ENCODE measurements around the gene ENTR1.

Gene ENTR1

DNA sequence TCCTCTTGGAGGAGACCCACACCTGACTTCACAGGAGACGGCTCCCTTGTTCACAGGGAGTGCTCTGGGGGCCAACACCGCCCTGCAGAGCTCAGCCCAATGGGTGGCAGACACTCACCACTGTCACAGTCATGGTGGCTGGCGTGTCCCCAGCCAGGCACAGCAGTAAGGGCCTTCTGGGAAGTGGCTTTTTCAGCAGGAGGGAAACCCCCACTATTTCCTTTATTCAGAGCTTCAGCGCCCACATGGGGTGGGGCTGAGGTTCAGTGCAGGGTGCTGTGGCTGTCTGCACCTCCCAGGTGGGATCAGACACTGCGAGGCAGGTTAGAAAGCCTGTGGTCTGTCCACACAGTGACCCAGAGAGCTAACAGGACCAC is 6.9 kb downstream of the ENTR1 start:
- no peak overlapping the region for H3K4me3 ChIP-seq (ENCODE audit: low read depth, low read length)
- no peak for DNase-seq (ENCODE audit: low read depth)
- TF ChIP-seq, protein P1, sequence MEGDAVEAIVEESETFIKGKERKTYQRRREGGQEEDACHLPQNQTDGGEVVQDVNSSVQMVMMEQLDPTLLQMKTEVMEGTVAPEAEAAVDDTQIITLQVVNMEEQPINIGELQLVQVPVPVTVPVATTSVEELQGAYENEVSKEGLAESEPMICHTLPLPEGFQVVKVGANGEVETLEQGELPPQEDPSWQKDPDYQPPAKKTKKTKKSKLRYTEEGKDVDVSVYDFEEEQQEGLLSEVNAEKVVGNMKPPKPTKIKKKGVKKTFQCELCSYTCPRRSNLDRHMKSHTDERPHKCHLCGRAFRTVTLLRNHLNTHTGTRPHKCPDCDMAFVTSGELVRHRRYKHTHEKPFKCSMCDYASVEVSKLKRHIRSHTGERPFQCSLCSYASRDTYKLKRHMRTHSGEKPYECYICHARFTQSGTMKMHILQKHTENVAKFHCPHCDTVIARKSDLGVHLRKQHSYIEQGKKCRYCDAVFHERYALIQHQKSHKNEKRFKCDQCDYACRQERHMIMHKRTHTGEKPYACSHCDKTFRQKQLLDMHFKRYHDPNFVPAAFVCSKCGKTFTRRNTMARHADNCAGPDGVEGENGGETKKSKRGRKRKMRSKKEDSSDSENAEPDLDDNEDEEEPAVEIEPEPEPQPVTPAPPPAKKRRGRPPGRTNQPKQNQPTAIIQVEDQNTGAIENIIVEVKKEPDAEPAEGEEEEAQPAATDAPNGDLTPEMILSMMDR (IDR thresholded peaks at IDR 0.05; ENCODE audit: control insufficient read depth, extremely low read depth, insufficient read depth) = no peak

DNA sequence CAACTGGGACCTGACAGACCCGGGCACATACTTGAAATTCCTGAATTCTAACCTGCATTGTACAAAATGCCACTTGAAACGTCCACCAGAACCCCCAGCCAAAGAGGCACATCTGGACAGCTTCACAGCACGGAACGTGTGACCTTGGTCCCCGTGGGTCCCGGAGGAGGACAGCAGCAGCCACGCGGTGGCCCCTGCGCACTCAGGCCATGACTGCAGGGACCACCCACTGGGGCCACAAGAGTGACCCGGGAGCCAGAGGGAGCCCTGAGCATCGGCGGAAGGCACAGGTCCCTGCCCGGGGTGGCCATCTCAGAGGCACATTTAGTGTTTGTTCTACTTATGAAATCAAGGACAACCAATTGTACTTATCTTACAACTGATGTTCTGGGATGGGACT is 8.3 kb downstream of the ENTR1 start:
- DNase-seq (ENCODE audit: low read depth) = no peak

DNA sequence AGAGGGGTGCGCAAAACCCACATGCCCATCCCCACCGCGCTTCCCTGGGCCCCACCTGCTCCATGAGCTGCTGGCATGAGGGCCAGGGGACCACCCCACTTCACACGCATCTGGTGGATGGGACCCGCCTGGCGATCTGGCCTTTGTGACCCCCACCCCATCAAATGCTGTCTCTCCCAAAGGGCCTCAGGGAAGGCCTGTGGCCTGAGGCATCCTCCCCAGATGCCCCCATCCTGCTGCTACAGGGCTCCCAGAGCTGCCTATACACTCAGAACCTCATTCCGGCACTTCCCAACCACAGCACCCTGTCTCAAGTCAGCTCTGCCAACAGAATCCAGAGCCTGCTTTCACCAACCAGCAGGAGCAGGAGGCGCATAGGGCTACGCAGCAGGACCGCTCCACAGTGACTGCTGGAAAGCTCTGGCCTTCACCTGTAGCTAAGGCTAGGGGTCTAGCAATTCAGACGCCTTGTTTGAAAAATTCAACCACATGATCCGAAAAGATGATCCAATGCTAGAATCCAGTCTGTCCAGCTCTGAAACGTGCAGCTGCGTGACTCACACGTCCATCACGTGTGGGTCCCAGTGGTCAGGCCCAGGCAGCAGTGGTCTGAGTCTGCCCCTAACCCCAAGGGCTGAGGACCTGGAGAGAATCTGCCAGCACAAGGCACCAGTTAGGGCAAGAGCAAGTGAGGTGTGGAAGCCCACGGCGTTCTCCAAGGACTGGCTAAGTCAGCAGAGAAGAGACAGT is 9.1 kb downstream of the ENTR1 start:
- no peak for DNase-seq (ENCODE audit: low read depth)
- TF ChIP-seq, protein P1 (IDR thresholded peaks at IDR 0.05; ENCODE audit: control insufficient read depth, extremely low read depth, insufficient read depth) = no peak

More for the DNA sequence above, 8.3 kb downstream of the ENTR1 start:
- TF ChIP-seq, protein P1 (IDR thresholded peaks at IDR 0.05; ENCODE audit: control insufficient read depth, extremely low read depth, insufficient read depth) = no peak
- no peak overlapping the region for H3K4me3 ChIP-seq (ENCODE audit: low read depth, low read length)

DNA sequence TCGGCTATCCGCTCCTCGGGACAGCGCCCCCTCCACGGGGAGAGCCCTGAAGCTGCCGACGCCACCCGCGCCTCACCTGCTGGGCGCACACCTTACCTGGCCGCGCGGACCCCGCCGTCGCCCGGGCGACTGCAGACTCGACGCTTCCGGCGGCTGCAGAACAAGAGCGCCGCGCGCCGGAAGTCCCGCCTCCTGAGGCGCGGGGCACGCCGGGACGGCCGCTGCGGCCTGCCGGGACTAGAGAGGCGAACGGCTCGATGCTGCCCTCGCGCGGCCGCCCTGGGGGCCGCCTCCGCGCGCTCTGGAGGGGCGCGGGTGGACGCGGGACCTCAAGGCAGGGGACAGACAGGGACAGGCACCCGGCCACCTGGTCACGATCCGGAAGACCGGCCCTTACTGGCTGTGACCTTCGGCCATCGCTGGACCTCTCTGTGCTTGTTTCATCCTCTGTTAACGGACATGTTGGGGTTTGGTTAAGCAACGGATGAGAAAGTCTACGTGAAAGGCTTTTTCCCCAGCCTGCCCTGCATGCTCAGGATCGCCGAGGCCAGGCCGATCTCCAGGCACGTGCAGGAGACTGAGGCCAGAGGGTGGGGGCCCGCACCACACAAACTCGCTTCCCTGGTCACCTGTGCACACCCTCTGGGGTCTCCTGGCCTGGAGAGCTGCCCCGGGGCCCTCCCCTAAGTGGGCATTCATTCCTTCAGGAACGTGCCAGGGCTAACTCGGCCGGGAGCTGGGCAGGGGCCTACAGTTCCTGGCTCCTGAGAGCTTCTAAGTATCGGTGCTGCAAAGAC is 10.2 kb downstream of the ENTR1 start, which contains the start of gene SNAPC4:
Gene SNAPC4 (minus strand): TSS at position 133 of the 797 bp plus-strand sequence. CDS start 1,742 bp downstream, outside the sequence.
- TF ChIP-seq, protein P1 (IDR thresholded peaks at IDR 0.05; ENCODE audit: control insufficient read depth, extremely low read depth, insufficient read depth) = peak; percentile 90
- H3K4me3 ChIP-seq (ENCODE audit: low read depth, low read length) = peak within 1 kb of the TSS; percentile 90
- DNase-seq (ENCODE audit: low read depth) = peak; percentile 40

More for the DNA sequence above, 9.1 kb downstream of the ENTR1 start:
- H3K4me3 ChIP-seq (ENCODE audit: low read depth, low read length) = no peak overlapping the region

DNA sequence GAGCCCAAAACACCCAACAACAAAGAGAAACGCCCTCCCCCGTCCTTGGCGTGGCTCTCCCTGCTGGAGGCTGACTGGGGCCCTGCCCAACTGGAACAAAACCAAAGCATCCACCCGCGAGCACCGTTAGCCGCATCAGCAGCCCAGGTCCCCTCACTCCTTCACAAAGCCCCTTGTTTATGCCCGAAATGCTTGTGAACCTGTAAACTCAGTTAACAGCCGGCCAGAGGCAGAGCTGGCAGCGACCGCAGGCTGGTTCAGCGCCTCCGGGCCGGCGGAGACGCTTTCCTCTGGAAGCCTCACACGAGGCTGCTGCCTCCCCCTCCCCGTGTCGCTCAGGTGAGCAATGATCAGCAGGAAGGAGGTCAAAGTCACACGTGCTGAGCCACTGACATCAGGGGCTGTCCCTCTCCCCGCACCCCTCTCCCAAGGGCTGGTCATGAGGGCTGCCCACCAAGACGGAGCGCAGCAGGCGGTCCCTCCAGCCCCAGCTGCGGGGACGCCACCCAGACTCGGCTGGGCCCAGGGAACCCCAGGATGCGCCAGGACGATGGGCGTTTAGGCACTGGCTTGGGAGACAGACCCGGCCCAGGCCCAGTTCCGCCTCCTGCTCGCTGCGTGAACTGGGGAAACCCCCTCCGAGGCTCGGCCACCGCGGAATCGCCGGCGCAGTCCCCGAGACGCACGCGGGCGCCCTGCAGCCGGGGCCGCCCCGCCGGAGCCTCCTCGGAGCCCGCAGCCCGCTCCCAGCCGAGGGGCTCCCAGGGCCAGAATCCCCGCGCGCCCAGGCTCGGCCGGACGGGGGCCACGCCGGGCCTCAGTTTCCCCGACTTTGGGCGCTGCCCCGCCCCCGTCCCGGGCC is 11.0 kb downstream of the ENTR1 start:
- TF ChIP-seq, protein P1 (IDR thresholded peaks at IDR 0.05; ENCODE audit: control insufficient read depth, extremely low read depth, insufficient read depth) = no peak
- DNase-seq (ENCODE audit: low read depth) = no peak
- H3K4me3 ChIP-seq (ENCODE audit: low read depth, low read length) = peak overlapping the region; percentile 90

DNA sequence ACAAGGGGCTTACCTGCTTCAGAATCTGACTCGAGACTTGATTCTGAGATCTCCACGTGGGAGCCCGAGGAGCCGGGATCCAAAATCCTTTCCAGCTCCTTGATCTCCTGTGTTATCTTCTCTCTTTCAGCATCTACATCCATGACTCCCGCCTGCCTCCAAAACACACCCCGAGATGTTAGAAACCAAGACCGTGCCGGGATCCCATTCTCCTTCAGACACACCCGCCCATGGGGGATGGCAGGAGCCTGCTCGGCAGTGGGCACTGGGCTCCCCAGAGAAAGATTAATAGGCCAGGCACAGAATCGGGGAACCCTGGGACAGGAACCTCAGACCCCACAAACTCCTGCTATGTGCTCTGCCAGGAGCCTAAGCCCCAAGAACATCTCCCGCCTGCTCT is 12.1 kb downstream of the ENTR1 start:
- TF ChIP-seq, protein P1 (IDR thresholded peaks at IDR 0.05; ENCODE audit: control insufficient read depth, extremely low read depth, insufficient read depth) = no peak
- H3K4me3 ChIP-seq (ENCODE audit: low read depth, low read length) = peak overlapping the region; percentile 90

More for the DNA sequence above, 12.1 kb downstream of the ENTR1 start:
- no peak for DNase-seq (ENCODE audit: low read depth)

Measured in LNCaP clone FGC (cell line).